Hematopoietic multipotent progenitor cell treated with erythropoietin and hydrocortisone succinate and interleukin-3 and kit ligand, for 17 days (in vitro differentiated cells): Measurements from ENCODE around the gene FYN.

Experiments
- DNase-seq: peaks from one replicate; pipeline ENCODE4 v3.0.0-alpha.2; 2015; ENCODE audit warnings: low spot score

The FYN gene

DNA sequence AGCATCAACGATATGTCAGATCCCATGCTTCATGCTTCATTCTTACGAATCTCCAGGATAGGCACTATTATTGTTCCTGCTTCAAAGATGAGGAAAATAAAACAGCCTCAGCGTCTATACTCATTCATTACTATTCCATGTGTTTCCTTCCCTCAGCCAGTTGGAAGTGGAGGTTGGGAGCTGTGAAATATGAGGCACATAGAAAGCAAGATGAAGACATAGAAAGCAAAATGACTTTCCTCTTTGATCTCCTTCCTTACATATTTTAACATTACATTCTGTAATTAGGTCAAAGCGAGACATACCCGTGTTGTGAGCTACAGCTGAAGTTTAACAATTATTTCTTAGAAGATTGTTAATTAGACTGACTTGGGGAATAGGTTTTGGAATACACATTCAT is 125.4 kb downstream of the FYN start:
- DNase-seq, result no peak

DNA sequence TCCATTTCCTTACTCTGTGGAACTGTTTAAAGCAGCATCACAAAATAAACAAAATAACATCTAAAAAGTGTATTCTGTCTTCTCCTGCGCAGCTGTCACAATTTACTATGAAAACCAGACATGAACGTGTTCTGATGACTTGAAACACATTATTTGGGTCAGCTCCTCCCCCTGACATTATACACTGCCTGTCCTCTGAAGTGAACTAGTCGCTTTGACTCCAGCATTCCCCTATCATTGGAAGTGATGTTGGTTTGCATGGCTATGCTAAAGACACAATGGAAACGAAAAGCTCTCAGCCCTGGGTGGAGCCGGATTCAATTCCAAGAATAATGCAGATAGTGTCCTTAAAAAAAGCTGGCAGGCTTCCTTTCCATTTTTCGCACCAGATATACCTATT is 125.9 kb downstream of the FYN start:
- no peak for DNase-seq

DNA sequence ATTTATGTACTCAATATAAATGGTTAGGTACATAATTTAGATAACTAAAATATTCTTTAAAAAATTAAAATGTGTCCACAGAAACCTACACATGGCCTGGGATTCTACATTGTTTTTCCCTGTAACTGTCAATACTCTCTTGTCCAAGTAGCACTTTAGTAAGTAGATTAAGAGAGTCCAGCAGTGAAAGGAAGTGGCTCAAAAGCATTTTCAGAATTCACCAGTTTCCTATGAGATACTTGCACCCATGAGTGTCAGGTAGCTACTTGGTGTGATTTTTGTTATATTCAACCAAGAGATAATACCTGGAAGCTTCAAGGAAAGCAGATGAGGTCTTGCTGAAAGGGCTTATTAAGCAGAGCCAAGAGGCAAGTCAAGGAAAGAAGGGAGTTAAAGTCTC is 126.3 kb downstream of the FYN start:
- no peak for DNase-seq

DNA sequence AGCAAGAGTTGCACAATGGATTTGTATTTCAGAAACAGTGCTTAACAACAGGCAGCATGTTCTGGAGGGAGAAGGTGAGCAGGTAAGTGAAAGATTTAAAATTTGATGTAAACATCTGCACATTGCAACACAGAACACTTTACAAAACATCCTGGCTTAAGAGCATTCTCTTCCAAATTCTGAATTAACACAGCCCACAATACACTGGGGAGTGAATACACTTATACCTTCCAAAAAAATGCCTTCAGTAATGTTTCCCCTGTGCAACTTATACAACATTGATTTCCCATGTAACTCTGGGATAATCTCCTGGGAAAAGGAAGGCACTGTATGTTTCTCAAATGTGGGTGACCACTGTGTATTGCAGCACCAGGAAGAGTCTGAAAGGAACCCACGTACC is 127.6 kb downstream of the FYN start:
- no peak for DNase-seq

DNA sequence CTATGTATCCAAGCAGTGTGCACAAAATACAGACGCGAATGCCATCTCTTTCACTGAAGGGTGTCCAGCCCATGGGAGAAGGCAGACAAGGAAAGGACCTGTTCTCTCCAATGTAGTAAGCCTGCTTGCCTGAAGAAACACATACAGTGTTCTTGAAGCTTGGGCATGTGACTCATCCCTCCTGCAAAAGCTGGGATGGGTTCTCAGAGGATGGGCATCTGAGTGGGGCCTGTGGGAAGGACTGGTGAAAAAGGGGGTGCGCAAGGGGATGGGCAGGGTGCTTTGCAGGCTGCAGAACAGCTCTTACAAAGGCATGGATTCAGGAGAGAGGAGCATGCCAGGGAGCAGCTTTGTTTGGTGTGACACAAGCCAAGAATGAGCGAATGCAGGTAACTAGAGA is 128.1 kb downstream of the FYN start:
- DNase-seq, result no peak

DNA sequence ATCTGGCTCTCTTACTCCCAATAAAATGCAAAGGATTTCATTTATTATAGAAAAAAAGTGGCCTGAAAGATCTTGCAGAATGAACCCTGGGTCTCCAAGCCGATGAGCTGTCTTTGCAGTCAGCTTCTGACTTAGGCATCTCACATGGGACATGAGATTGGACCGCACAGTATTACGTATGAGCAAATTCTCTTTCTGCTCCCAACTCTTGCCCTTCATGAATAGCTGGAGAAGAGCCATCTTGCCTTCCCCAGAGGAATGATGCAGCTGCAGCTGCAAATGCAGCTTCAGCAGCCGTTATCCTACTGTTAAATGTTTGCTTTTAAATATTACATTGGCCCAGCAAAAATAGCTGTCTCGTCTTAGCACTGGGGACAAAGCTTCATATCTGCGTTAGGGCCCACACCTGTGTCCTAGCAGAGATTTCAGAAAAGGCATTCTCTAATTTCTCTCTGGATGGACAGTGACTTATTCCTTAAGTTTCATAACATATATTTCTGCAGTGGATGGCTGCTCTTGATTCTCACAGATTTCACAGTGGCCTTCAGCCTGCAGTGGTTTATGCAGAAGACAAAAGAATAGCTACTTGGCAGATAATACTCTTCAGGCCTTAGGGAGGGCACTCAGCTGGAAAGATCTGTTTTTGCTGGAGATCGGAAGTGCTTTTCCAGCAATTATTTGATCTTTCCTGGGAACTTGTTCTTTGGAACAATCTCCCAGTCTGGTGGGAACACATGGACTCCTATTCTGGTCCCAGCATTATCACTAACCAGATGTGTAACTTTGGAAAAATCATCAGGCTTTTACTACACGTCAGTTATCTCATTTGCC is 129.2 kb downstream of the FYN start:
- DNase-seq, result no peak

DNA sequence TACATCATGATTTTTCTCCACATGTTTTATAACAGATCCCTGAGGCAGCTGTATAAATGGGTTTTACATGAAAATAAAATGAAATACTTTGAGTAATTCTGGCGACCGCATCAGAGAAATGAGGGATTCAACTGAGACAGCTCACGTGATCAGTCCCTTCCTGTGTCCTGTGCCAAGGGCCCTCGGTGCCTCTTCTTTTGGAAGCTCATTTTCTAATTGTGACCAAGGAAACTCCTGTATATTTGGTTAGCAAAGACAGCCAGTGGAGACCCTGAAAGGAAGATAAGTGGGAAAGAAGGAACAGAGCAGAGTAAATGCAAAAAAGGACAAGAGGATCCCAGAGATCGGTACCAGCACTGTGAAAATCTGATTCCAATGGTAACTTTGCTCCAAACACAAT is 129.9 kb downstream of the FYN start:
- DNase-seq, result no peak

DNA sequence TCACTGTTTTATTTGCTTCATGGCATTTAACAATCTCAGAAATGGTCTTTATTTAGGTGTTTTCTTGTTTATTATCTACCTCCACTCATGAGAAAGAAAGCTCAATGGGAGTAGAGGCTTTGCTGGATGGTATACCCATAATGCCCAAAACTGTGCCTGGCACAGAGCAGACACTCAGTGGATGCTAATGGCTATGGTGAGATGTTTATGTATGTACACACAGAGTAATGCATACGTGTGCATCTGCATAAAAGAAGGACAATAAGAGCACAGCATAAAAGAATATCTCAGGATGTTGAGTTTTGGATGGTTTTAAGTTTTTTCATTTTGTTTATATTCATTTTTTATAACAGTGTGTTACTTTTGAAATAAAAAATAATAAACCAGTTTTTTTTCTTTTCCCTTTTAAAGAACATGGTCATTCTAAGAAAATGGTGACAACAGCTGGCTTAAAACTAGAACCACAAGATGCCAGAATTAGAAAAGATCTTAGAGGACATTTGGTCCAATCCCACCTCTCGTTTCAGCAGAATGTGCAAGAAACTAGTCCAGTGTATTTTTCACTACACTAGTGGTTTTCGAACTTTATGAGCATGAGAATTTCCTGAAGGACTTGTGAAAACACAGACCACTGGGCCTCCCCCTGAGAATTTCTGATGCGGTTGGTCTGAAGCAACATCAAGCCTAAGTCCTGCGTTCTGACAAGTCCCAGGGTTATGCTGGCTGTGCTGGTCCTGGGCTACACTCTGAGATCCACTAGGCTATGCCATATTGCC is 131.9 kb downstream of the FYN start:
- DNase-seq, result no peak

DNA sequence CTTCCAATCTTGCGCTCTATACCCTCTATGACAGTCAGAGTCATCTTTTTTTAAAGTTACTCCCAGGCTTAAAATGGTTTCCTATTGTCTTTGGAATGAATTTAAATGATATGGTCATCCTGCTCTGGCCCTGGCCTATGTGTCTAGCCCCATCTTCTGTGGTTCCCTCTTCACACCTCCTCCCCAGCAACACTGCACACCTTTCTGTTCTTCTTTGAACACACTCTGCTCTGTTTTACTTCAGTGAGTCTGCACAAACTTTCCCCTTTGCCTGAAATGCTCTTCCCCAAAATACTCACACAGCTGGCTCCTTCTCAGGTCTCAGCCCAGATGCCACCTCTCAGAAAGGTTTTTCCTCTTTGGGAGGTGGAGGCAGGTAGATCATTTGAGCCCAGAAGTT is 132.7 kb downstream of the FYN start:
- no peak for DNase-seq

DNA sequence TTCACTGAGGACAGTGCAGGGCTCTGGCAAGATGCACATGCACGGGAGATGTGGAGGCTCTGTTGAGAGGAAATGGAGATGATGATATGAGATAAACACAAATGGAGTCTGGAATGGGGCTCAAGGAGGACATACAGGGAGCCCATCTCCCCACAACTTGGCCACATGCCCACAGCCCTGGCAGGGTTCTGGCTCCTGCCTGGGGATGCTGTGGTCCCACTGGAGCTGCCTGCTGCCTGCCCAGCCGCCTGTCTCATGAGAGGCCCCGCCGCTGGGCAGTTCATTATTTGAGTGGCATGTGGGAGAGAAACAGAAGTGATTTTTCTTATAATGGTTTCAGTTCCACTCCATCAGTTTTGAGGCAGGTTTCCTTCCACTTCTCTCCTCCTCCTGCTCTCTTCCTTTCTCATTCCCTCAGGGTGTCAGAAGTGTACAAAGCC is 134.0 kb downstream of the FYN start:
- no peak for DNase-seq

DNA sequence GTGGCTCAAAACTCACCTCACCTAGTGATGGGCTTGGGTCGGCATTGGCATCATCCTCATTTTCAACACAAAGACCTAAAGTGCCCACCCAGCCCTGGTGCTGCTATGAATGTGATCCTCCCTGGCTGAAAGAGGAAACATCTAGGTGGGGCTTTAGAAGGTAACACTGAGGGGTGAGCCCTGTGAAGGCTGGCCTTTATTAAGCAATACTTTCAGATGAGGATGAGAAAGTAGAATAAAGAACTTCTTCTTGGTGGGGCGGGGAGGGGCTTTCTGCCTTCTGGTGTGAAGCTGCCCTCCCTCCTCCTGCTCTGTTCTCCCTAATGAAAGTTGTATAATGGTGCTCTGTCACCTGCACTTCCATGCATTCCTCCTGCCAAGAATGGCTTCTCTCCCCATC is 134.6 kb downstream of the FYN start:
- no peak for DNase-seq

DNA sequence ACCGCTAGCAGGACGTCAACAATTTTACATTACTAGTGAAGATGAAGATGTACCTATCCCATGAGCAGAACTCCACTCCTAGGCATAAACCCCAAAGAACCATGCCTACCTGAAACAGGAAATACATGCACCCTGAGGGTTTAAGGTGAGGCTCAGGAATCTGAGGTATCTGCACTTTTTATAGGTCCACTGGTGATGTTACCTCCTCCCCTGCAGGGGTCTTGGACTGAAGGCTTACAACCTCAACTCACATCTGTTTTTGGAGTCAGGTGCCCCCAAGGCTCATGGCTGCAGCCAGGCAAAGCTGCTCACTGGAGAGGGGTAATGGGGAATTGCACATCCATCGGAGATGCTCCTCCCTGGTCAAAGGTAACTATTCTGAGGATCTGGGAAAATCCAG is 135.1 kb downstream of the FYN start:
- DNase-seq, result no peak

DNA sequence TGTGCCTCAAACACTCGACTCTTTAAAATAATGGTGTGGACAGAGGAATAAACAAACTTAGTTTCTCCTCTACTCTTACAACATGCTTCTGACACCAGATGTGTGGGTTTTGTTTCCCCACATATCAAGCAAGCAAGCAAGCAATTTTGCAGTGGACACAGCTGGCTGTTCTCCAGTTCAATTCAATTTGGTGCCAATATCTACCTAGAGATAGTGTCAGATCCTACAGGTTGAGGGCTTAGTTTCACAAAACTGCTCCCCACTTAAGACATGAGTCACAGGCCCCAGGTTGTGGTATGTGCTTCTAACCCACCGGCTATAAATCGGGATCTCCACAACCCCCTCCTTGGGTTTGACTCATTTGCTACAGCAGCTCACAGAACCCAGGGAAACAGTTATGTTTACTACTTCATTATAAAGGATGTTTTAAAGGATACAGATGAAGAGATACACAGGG is 136.2 kb downstream of the FYN start:
- no peak for DNase-seq

DNA sequence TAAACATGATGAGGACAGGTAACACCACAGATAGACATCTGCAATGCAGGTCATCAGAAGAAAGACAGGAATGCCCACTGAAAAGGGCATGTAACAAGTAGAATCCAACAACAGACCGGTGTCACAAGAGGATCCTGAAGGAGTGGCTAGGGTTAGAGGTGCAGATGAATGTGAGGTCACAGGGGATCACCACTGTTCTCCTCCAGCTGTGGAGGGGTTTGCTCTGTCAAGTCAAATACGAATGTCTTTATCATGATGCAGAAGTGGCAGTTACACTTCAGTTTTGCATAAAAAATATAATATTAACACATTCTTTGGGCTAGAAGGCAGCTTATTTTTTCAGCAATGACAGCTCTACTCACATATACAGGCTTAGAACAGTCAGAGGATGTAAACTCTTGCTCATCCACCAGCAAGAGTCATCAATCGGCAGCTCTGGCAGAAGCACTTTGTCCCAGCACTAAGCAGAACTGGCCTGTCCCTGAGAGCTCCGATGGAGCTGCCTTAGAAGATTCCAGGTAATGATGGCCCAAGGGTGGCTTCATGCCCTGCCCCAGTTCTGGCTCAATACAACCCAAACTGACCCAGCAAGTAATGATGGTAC is 137.1 kb downstream of the FYN start:
- DNase-seq, result no peak

DNA sequence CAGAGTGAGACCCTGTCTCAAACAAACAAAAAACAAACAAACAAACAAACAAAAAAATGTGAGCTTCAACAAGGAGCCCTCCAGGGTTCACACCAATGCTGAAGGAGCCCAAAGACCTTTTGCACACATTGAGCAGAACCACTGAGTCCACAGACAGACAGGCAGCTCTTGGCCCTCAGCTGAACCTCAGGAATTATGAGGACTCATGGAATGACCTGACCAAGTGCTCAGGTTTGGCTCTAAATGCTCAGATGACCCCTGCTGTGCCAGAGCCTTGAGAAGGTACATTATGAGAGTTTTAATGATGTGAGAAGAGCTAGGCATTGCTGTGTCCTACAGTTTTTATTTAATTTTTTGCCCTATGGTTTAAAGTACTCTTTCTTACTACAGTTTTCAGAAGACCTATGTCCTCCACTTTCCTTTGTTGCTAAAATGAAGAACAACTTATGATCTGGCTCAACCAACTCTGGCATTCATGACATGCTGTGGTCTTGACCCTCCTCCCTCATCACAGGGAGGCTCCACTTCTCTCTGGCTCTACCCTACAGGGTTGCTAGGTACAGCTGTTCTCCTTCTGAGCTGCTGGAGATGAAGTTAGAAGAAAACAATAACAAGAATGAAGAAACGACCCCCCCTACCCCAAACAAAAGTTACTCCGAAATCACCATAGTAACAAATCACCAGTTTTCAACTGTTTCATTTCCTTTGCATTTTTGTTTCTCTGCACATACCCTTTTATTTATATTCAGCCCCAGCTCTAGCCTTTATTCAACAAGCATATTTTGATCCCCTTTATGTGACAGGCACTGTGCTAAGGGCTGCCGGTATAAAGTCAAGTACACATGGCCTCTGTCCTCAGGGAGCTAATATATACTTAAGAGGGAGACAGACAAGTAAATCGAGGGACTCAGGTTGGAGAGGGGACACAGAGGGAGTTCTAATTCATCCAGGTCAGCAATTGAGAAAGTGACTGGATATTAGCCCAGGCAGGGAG is 138.9 kb downstream of the FYN start:
- DNase-seq, result no peak

DNA sequence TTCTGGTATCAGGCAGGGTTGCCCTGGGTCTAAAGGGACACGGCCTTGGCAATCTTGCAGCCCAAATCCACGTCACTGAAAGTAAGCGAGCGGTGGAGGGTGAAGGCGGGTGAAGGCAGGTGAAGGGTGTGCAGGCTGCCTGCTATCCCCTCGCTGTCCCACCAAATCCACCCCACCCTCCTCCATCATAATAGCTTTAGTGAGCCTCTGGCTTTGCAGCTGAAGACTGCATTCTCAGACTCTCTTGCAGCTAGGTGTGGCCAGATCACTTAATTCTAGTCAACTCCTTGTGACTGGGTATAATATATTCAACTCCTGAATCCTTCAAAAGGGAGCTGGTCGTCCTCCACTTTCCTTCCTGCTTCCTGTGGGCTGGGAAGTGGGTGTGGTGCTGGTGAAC is 140.9 kb downstream of the FYN start:
- no peak for DNase-seq

DNA sequence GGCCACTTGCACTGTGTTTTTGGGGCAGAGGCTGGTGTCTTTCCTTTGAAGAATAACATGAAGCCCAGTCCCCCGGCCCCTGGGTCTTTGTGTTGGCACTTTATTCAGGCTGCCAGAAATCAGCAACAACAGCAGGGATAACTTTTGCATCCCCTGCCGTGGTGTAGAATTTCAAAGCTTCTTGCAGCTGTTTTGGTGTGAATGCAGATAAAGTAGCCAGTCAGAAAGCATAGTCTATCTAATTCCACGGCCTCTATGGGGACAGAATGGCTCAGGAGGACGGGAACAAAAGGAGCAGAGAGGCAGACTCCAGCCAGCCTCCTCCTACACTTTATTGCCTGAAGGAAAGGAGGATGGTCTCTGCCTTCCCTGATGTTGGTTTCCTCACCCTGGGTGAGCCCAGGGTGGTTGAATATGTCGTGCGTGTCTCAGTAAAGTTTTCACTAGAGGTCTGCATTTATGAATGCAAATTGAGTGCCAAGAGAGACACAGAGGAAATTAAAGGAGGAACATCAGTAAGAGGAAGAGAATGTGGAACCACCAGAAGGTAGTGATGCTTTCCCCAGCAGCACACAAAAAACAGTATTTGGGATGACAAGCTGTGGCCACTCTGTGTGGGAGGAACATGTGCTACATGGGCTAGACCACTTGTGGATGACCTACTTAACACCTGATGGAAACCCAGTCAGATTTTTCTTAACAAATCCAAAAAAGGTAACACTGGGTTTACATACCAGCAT is 141.6 kb downstream of the FYN start:
- DNase-seq, result no peak

DNA sequence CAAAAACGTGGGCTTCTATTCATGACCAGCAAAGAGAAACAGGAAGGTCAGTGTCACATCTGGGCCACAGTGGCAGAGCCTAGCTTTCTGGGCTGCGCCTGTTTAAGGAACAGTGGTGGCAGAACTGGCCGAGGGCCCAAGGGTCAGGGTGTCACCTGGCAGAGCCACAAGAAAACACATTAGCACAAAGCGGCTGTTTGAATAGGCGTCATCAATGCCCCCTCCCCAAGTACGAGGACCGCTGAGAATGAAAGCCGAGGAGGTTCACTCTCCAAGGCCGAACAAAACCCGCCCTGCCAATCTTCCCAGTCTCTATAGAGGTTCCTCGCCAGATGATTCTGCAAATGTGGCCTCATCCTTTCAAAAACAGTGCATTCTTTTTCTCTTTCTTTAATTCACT is 142.4 kb downstream of the FYN start:
- no peak for DNase-seq

DNA sequence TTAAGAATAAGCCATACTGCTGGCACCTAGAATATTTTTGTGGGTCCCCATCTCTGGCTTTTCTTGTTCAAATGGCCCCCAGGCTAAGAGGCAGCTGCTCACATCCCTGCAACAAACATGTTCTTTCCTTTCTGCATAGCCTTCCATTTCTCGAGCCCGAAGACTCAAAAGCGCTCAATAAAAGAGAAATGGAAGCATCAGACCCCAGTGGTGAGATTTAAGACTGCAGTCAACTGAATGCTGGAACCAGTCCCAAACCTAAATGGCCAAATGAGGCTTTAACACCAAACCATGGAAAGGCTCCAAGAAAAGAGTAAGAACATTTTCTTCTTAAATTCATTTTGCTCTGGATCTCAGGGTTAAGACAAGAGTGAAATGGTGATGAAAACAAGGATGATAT is 145.4 kb downstream of the FYN start:
- DNase-seq, result no peak

DNA sequence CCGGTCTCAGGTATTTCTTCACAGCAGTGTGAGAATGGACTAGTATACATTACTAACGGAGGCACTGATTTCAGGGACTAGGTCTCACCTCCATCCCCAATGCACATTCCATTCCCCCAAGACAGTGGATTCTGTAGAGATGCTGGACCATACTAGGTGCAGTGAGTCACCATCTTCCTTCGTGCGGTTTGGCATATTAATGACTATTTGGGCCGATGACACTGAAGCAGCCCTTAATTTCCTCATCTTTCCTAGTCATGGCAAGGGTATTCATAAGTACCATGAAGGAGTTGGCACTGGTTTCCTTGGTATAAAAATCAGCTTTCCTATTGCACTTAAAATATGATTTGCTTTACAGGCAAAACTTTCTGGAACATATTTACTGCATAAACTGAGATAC is 146.2 kb downstream of the FYN start:
- no peak for DNase-seq

DNA sequence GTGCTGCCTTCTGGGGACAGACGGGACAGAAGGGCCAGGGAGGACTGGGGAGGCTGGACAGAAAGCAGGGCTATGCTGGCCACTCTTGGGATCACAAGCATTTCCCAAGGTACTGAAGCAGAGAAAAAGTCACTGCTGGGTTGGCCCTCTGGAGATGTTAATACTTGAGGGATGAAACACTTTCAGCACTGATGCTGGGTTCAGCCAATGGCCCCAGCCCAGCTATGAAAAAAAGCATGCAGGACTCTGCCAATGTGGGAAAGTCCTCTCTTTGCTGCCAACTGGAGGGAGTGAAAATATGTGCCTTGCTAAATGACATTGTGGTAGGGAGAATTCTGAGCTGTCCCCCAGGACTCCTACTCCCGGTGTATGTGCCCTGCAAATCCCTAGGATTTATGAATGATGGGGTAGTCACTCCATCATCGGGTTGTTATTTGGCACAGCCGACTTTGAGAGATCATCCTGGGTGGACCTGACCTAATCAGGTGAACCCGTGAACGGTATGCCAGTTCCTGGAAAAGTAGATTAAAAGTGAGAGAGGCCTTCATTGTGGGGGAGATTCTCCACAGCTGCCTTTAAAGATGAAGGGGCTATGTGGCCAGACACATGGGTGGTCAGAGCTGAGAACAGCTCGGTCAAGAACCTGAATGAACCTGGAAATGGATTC is 147.7 kb downstream of the FYN start:
- DNase-seq, result no peak
